Measurements from ENCODE around the gene HOXA5.

HOXA5 gene

GRCh38 chr7:27182285-27182841 lies 38.9 kb upstream of the HOXA5 start:
- DNase-seq, result no peak

GRCh38 chr7:27181795-27182275 lies 38.4 kb upstream of the HOXA5 start:
- no peak for DNase-seq

- no peak for DNase-seq
Observed at GRCh38 chr7:27180431-27181420, 37.2 kb upstream of the HOXA5 start.

GRCh38 chr7:27179503-27180430 lies 36.3 kb upstream of the HOXA5 start:
- DNase-seq, result no peak

GRCh38 chr7:27179030-27179429 lies 35.5 kb upstream of the HOXA5 start:
- no peak for DNase-seq

- DNase-seq, result no peak
Observed at GRCh38 chr7:27178366-27178765, 34.9 kb upstream of the HOXA5 start.

GRCh38 chr7:27177795-27178320 lies 34.4 kb upstream of the HOXA5 start:
- no peak for DNase-seq

GRCh38 chr7:27176962-27177794 lies 33.7 kb upstream of the HOXA5 start:
- no peak for DNase-seq

- no peak for DNase-seq
Observed at GRCh38 chr7:27176524-27176845, 33.0 kb upstream of the HOXA5 start.

GRCh38 chr7:27175626-27176523 lies 32.4 kb upstream of the HOXA5 start:
- DNase-seq, result no peak

- DNase-seq, result peak; percentile 70
Observed at GRCh38 chr7:27174874-27175625, 31.6 kb upstream of the HOXA5 start.

- DNase-seq, result no peak
Observed at GRCh38 chr7:27173956-27174873, 30.7 kb upstream of the HOXA5 start, which contains the start of gene HOXA10. Gene HOXA10, minus strand, starts transcription at chr7:27174320. Its CDS starts 14 bp downstream, at chr7:27174306.

GRCh38 chr7:27173511-27173955 lies 30.1 kb upstream of the HOXA5 start:
- DNase-seq, result no peak

GRCh38 chr7:27172823-27173510 lies 29.5 kb upstream of the HOXA5 start:
- no peak for DNase-seq

GRCh38 chr7:27172315-27172774 lies 28.9 kb upstream of the HOXA5 start:
- DNase-seq, result no peak

GRCh38 chr7:27171637-27172314 lies 28.3 kb upstream of the HOXA5 start:
- no peak for DNase-seq

GRCh38 chr7:27171325-27171636 lies 27.8 kb upstream of the HOXA5 start:
- no peak for DNase-seq

All from NCI-H187 treated with DMSO at 0.1 percent for 48 hours (cell line).